CD4-positive, alpha-beta memory T cell (primary cell): Measurements from ENCODE around the gene RTN3. TPM values are rescaled to one million over a fixed set of nuclear protein-coding genes. Genes with fewer than 3 reads are reported as not detected.

Source experiments
- CTCF ChIA-PET: fragments of 350-600 bp; sonication (Branson Sonifier 250); formaldehyde crosslinking; loops from one replicate; lab custom pipeline; 2021; ENCODE audit warnings: inconsistent platforms; ENCODE audit not compliant: partially characterized antibody; lab: Charles Lee
- POLR2A ChIA-PET: fragments of 350-600 bp; sonication (Branson Sonifier 250); formaldehyde crosslinking; loops from one replicate; lab custom pipeline; 2021; ENCODE audit not compliant: partially characterized antibody; lab: Charles Lee
- DNase-seq, 5 donors: peaks; one replicate each; pipeline versions ENCODE4 v3.0.0 to v3.0.0-alpha.2; 2020 to 2022; ENCODE audit warnings: mixed read lengths in 1 of 5
- H3K27ac ChIP-seq: one replicate; pipeline ENCODE4 v1.7.0; 2013; ENCODE audit warnings: low read depth, low read length
- H3K27me3 ChIP-seq: 2 replicates; pipeline ENCODE4 v1.7.0; 2013; ENCODE audit warnings: mild to moderate bottlenecking, low read length, moderate library complexity; ENCODE audit not compliant: insufficient read depth
- H3K36me3 ChIP-seq: 2 replicates; pipeline ENCODE4 v1.7.0; 2013; ENCODE audit warnings: mild to moderate bottlenecking, low read length, moderate library complexity; ENCODE audit not compliant: insufficient read depth
- H3K4me1 ChIP-seq: 2 replicates; pipeline ENCODE4 v1.7.0; 2013; ENCODE audit warnings: mild to moderate bottlenecking, low read length, moderate library complexity; ENCODE audit not compliant: insufficient read depth
- H3K4me3 ChIP-seq, 2 donors: one replicate each; pipeline ENCODE4 v1.7.0; 2013; ENCODE audit warnings: low read length in 2 of 2, mild to moderate bottlenecking in 1 of 2
- H3K9me3 ChIP-seq, 2 donors: one replicate each; pipeline ENCODE4 v1.7.0; 2013; ENCODE audit warnings: low read length in 2 of 2, control low read depth in 1 of 2; ENCODE audit not compliant: control insufficient read depth in 1 of 2
- H3K27ac Mint-ChIP-seq, 7 donors: one replicate each; pipeline ENCODE4 v1.8.0; 2020 to 2021; ENCODE audit warnings: mixed read lengths in 7 of 7, mild to moderate bottlenecking in 6 of 7, inconsistent platforms in 3 of 7, moderate library complexity in 3 of 7
- H3K27me3 Mint-ChIP-seq, 2 donors: one replicate each; pipeline ENCODE4 v1.8.0; 2020 to 2021; ENCODE audit warnings: mixed read lengths in 2 of 2
- H3K36me3 Mint-ChIP-seq, 2 donors: one replicate each; pipeline ENCODE4 v1.8.0; 2020 to 2021; ENCODE audit warnings: mixed read lengths in 2 of 2, inconsistent platforms in 1 of 2, mild to moderate bottlenecking in 1 of 2
- H3K4me1 Mint-ChIP-seq, 4 donors: one replicate each; pipeline ENCODE4 v1.8.0; 2020 to 2021; ENCODE audit warnings: mixed read lengths in 4 of 4, mild to moderate bottlenecking in 1 of 4
- H3K4me3 Mint-ChIP-seq, 8 donors: one replicate each; pipeline ENCODE4 v1.8.0; 2020 to 2021; ENCODE audit warnings: mixed read lengths in 8 of 8, mild to moderate bottlenecking in 7 of 8, moderate library complexity in 6 of 8, inconsistent platforms in 3 of 8
- H3K9me3 Mint-ChIP-seq, 8 donors: one replicate each; pipeline ENCODE4 v1.8.0; 2020 to 2021; ENCODE audit warnings: mixed read lengths in 8 of 8, mild to moderate bottlenecking in 5 of 8, inconsistent platforms in 3 of 8, moderate library complexity in 1 of 8
- intact Hi-C: fragments of 100-400 bp; cut with micrococcal nuclease; formaldehyde crosslinking; loops from one replicate; pipeline ENCODE4 v1.15.1; 2023
- polyA plus RNA-seq, 2 donors: library from polyadenylated mRNA; unstranded; fragments of 300-500 nt; fragmentation: Illumina TruSeq; gene quantifications; one replicate each; pipeline ENCODE4 v1.2.3, GENCODE V29; 2021
- total RNA-seq, 2 experiments: library from RNA; stranded (reverse); gene quantifications; one replicate each; pipeline ENCODE4 v1.2.3, GENCODE V29; 2021

RTN3 gene
- total and polyA plus RNA-seq, 4 experiments from 2014 or later: 41.7 to 72.9 (median 42.8) TPM

- H3K4me1 Mint-ChIP-seq: peaks cover 9 to 17% (median 14%) of the 10 kb centered on the region in 4 donors
- Histone ChIP-seq H3K27ac (no peak overlapping the region), H3K9me3 (no peaks in the 10 kb centered on the region), H3K4me3 (no peak overlapping the region), H3K27me3 (no peaks in the 10 kb centered on the region), H3K4me1 (peaks cover 17% of the 10 kb centered on the region), H3K36me3 (peaks cover 26% of the 10 kb centered on the region)
- peak in 1 of 5 donors; percentile 6 for DNase-seq
- H3K9me3 Mint-ChIP-seq: no peaks in the 10 kb centered on the region
- intact Hi-C loops: no loop called here
- H3K27me3 Mint-ChIP-seq: no peaks in the 10 kb centered on the region
- H3K36me3 Mint-ChIP-seq: peaks cover 35 to 49% of the 10 kb centered on the region in 2 donors
- ChIA-PET CTCF (interaction anchor here (1.4 kb wide), 2 partner anchors 11 to 86 kb away, joined by 3 to 5 read pairs; no protein-coding TSS in a partner anchor), POLR2A (no interaction called here)
- peak overlapping the region in 1 of 8 donors; percentile 36 for H3K4me3 Mint-ChIP-seq
- H3K27ac Mint-ChIP-seq: peak overlapping the region in 6 of 7 donors; percentile 3 to 78 (median 45)
These were observed 28.6 kb upstream of the RTN3 start for GRCh38 chr11:63652671-63653070.

- Mint-ChIP-seq H3K27ac (peak overlapping the region in 1 of 7 donors; percentile 35), H3K27me3 (no peaks in the 10 kb centered on the region), H3K36me3 (peaks cover 7 to 16% of the 10 kb centered on the region in 2 donors), H3K4me3 (no peak overlapping the region), H3K9me3 (no peaks in the 10 kb centered on the region), H3K4me1 (peaks cover 16 to 45% (median 32%) of the 10 kb centered on the region in 4 donors)
- CTCF ChIA-PET: interaction anchor here (1.0 to 1.6 kb wide), 5 partner anchors 8 to 182 kb away, joined by 3 to 7 read pairs (median 4); partner anchors contain the start of gene ATL3
- no peaks in the 10 kb centered on the region for H3K9me3 ChIP-seq
- no peaks in the 10 kb centered on the region for H3K27me3 ChIP-seq
- H3K4me1 ChIP-seq: peaks cover 3% of the 10 kb centered on the region
- intact Hi-C loops: no loop called here
- peaks cover 9% of the 10 kb centered on the region for H3K36me3 ChIP-seq
- POLR2A ChIA-PET: interaction anchor here (0.7 to 0.8 kb wide), 2 partner anchors 20 to 77 kb away, joined by 3 read pairs; partner anchors contain the start of gene RTN3
- no peak overlapping the region for H3K4me3 ChIP-seq
- DNase-seq: no peak
- no peak overlapping the region for H3K27ac ChIP-seq
These were observed 20.3 kb upstream of the RTN3 start for GRCh38 chr11:63660972-63661371.

DNA sequence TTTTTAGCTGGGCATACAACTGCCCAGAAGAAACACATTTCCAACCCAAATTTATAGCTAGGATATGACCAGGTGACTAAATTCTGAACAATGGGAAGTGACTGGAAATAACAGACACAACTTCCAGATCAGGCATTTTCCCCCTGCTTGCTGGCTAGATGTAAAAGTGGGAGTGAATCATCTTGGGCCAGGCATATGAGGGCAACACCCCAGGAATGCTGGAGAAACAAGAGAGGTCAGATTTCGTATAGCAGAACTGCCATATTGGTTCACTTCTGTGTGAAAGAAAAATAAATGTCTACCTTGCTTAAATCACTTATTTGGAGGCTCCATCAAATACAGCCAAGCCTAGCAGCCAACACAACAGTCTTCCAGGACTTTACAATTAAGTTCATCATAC, 17.5 kb upstream of the RTN3 start:
- ChIA-PET POLR2A (no interaction called here), CTCF (no interaction called here)
- no peaks in the 10 kb centered on the region for H3K9me3 Mint-ChIP-seq
- peak overlapping the region in 1 of 7 donors; percentile 66 for H3K27ac Mint-ChIP-seq
- no peaks in the 10 kb centered on the region for H3K27me3 ChIP-seq
- H3K9me3 ChIP-seq: no peaks in the 10 kb centered on the region
- H3K4me1 ChIP-seq: peaks cover 23% of the 10 kb centered on the region
- no peak for DNase-seq
- H3K36me3 Mint-ChIP-seq: peaks cover 4 to 12% of the 10 kb centered on the region in 2 donors
- H3K4me3 Mint-ChIP-seq: no peak overlapping the region
- intact Hi-C loops: no loop called here
- H3K36me3 ChIP-seq: peaks cover 2% of the 10 kb centered on the region
- H3K27ac ChIP-seq: no peak overlapping the region
- H3K4me3 ChIP-seq: no peak overlapping the region
- peaks cover 24 to 62% (median 48%) of the 10 kb centered on the region in 4 donors for H3K4me1 Mint-ChIP-seq
- no peaks in the 10 kb centered on the region for H3K27me3 Mint-ChIP-seq

DNA sequence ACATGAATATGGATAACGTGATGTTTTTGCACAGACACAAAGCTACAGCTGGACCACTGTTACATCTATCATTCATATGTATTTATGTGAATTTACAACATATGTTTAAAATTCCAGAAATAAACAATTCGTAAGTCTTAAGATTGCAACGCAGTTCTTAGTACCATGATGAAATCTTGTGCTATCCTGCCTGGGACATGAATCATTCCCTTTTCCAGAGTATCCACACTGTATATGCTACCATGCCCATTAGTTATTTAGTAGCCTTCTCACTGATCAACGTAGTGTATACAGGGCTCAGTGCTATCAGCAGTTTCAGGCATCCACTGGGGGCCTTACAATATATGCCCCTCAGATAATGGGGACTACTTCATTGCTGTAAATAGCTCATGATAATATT, 14.4 kb upstream of the RTN3 start:
- no peak overlapping the region for H3K4me3 ChIP-seq
- H3K36me3 ChIP-seq: no peaks in the 10 kb centered on the region
- Mint-ChIP-seq H3K9me3 (no peaks in the 10 kb centered on the region), H3K36me3 (peaks cover 4 to 11% of the 10 kb centered on the region in 2 donors), H3K4me1 (peaks cover 29 to 66% (median 46%) of the 10 kb centered on the region in 4 donors), H3K27me3 (no peaks in the 10 kb centered on the region), H3K27ac (no peak overlapping the region), H3K4me3 (no peak overlapping the region)
- peaks cover 44% of the 10 kb centered on the region for H3K4me1 ChIP-seq
- H3K27me3 ChIP-seq: no peaks in the 10 kb centered on the region
- CTCF ChIA-PET: interaction anchor here (1.4 kb wide), 1 partner anchor 188 kb away, joined by 4 read pairs; no protein-coding TSS in a partner anchor
- intact Hi-C loops: no loop called here
- POLR2A ChIA-PET: no interaction called here
- no peak overlapping the region for H3K27ac ChIP-seq
- DNase-seq: no peak
- H3K9me3 ChIP-seq: no peaks in the 10 kb centered on the region

- intact Hi-C loops: no loop called here
- no peak overlapping the region for H3K27ac ChIP-seq
- H3K27me3 ChIP-seq: no peaks in the 10 kb centered on the region
- H3K9me3 Mint-ChIP-seq: no peaks in the 10 kb centered on the region
- no peaks in the 10 kb centered on the region for H3K36me3 ChIP-seq
- H3K4me3 Mint-ChIP-seq: peak overlapping the region in 5 of 8 donors; percentile 4 to 61 (median 43)
- DNase-seq: no peak
- POLR2A ChIA-PET: interaction anchor here (4.2 kb wide), 1 partner anchor 13 kb away, joined by 44 read pairs; the partner anchor contains the start of gene RTN3
- peak overlapping the region in 4 of 7 donors; percentile 5 to 53 (median 25) for H3K27ac Mint-ChIP-seq
- H3K4me1 ChIP-seq: peaks cover 43% of the 10 kb centered on the region
- no peak overlapping the region for H3K4me3 ChIP-seq
- peaks cover 4 to 11% of the 10 kb centered on the region in 2 donors for H3K36me3 Mint-ChIP-seq
- H3K9me3 ChIP-seq: no peaks in the 10 kb centered on the region
- CTCF ChIA-PET: interaction anchor here (0.7 to 4.8 kb wide), 2 partner anchors 13 to 71 kb away, joined by 3 to 52 read pairs; partner anchors contain the start of gene RTN3
- peaks cover 30 to 60% (median 42%) of the 10 kb centered on the region in 4 donors for H3K4me1 Mint-ChIP-seq
- no peaks in the 10 kb centered on the region for H3K27me3 Mint-ChIP-seq
These were observed 13.1 kb upstream of the RTN3 start for GRCh38 chr11:63667995-63668795.

- Histone ChIP-seq H3K27ac (peak overlapping the region; percentile 79), H3K4me1 (peaks cover 43% of the 10 kb centered on the region), H3K4me3 (peak overlapping the region in 1 of 2 donors; percentile 91), H3K27me3 (no peaks in the 10 kb centered on the region), H3K36me3 (no peaks in the 10 kb centered on the region), H3K9me3 (no peaks in the 10 kb centered on the region)
- no peak for DNase-seq
- ChIA-PET POLR2A (interaction anchor here (1.5 to 4.2 kb wide), 2 partner anchors 11 to 98 kb away, joined by 4 to 44 read pairs; partner anchors contain the start of genes RTN3 and ZFTA), CTCF (interaction anchor here (0.5 to 4.8 kb wide), 10 partner anchors 9 to 474 kb away, joined by 3 to 52 read pairs (median 5); partner anchors contain the start of genes RTN3 and ZFTA)
- intact Hi-C loops: no loop called here
- Mint-ChIP-seq H3K27me3 (no peaks in the 10 kb centered on the region), H3K4me1 (peaks cover 23 to 46% (median 34%) of the 10 kb centered on the region in 4 donors), H3K27ac (peak overlapping the region; percentile 64 to 93 (median 73)), H3K4me3 (peak overlapping the region; percentile 68 to 90 (median 84)), H3K36me3 (peaks cover 0 to 11% of the 10 kb centered on the region in 2 donors), H3K9me3 (no peaks in the 10 kb centered on the region)
These were observed 11.2 kb upstream of the RTN3 start for GRCh38 chr11:63670096-63670432.
